Left renal cortex interstitium (tissue), 4 donors: ENCODE results near the gene SFXN3. TPM values are rescaled to one million over a fixed set of nuclear protein-coding genes. Genes with fewer than 3 reads are reported as not detected.
"Not testable (repeated sequence)": the region's sequence is repeated elsewhere in the genome, so short reads cannot be mapped to it uniquely, and the experiment has no call there.

Source experiments
- DNase-seq, 4 donors: peaks; one replicate each; pipeline ENCODE4 v3.0.0-alpha.2; 2013; ENCODE audit warnings: low read depth in 4 of 4, low spot score in 2 of 4, missing footprints in 1 of 4
- polyA plus RNA-seq, 4 donors: library from polyadenylated mRNA; unstranded; fragments of 120-200 nt; gene quantifications; one replicate each; pipeline ENCODE4 v1.2.1, GENCODE V29; 2013; ENCODE audit not compliant: insufficient read length in 4 of 4

SFXN3 gene
- polyA plus RNA-seq, 4 donors: 19.9 to 30.8 (median 25.2) TPM

DNA sequence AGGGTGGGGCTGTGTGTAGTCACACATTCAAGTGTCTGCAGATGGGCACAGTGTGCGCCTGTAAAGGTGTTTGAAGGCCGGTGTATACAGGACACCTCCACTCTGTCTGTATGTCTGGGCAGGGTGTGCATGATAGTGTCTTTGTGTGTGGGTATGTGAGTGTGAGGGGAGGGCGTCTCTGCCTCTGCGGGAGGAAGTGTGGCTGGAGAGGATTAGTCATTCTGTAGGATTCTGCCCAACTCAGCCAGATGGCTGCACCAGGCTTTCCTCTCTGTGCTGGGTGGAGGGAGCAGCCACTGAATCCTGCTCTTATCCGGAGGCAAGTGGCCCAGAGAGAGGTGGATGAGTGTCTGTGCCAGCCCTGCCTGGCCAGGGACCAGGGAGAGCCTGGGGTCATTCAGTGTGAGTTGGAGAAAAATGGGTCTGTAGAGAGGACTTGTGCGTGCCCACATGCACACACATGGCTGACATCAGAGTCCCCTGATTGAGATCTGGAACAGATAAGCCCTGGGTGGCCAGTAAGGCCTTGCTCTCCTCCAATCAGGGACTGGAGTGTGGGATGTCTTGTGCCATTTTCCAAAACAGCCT lies 1.7 kb downstream of the SFXN3 start:
- DNase-seq: no peak

- no peak for DNase-seq
These were observed 2.2 kb downstream of the SFXN3 start for GRCh38 chr10:101033276-101033675.

DNA sequence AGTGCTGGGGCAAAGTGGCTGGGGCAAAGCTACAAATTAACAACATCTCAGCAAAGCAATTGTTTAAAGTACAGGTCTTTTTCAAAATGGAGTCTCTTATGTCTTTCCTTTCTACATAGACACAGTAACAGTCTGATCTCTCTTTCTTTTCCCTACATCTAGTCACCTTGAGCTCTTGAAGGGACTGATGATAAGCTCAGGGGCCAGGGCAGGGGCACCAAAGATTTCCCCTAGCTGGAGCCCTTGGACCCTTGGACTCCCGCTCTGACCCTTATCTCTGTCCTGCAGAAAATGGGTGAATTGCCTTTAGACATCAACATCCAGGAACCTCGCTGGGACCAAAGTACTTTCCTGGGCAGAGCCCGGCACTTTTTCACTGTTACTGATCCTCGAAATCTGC lies 3.4 kb downstream of the SFXN3 start:
- DNase-seq: not testable (repeated sequence)

DNA sequence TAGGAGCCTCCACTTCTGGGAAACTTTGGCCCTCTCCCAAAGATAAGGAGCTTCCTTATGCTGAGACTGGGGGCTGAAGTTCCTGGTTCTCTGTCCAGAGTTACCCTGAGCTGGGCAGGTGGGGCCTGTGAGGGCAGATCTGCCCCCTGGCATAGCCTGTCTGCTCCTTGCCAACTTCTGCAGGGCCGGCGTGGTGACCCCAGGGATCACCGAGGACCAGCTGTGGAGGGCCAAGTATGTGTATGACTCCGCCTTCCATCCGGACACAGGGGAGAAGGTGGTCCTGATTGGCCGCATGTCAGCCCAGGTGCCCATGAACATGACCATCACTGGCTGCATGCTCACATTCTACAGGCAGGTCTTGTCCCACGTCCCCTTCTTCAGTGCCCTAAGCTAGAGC lies 4.3 kb downstream of the SFXN3 start:
- DNase-seq: no peak

DNA sequence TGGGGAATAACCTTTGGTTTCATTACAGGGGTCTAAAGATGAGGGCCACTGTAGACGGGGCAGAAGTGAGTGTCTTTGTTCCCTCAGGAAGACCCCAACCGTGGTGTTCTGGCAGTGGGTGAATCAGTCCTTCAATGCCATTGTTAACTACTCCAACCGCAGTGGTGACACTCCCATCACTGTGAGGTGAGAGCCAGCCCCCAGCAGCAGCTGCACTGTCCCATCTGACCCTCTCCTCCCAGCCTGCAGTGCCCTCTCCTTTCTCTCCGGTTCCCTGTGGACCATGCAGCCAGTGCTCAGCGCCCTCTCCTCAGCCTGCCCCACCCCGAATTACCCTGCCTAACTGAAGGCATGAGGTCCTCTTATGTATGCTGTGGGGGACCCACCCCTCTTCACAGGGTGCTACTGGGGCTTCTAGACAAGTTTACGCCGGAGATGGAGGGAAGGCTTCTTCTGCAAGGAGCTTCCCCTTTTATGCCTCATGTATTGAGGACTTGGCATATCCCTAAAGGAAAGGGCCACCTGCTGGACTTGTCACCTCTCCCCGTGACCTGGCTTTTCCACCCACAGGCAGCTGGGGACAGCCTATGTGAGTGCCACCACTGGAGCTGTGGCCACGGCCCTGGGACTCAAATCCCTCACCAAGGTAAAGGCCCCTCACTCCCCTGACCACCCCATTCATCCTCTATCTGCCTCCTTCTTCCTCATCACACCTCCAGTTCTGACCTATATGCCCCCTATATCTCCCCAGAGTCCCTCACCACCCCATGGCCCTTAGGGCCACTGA lies 5.1 kb downstream of the SFXN3 start:
- DNase-seq: no peak

DNA sequence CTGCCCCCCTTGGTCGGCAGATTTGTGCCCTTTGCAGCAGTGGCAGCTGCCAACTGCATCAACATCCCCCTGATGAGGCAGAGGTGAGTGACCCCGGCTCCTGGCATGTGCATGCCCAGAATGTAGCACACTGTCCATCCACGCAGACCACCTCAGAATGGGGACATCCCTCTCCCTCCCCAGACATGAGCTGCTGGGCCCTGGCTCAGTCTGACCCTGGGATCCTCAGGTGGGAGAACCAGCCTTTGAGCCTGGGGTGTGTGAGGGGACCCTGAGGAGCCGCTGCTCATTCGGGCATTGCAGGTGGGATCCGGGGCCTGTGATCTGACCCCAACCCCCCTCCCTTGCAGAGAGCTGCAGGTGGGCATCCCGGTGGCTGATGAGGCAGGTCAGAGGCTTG lies 5.7 kb downstream of the SFXN3 start:
- DNase-seq: no peak

GRCh38 chr10:101038484-101038883 lies 7.5 kb downstream of the SFXN3 start:
- DNase-seq: no peak

GRCh38 chr10:101040061-101040460 lies 9.0 kb downstream of the SFXN3 start:
- DNase-seq: no peak

- DNase-seq: no peak
These were observed 9.8 kb downstream of the SFXN3 start for GRCh38 chr10:101040851-101041250.

GRCh38 chr10:101041252-101041761 lies 10.3 kb downstream of the SFXN3 start:
- peak in 2 of 4 donors; percentile 75 to 83 for DNase-seq

DNA sequence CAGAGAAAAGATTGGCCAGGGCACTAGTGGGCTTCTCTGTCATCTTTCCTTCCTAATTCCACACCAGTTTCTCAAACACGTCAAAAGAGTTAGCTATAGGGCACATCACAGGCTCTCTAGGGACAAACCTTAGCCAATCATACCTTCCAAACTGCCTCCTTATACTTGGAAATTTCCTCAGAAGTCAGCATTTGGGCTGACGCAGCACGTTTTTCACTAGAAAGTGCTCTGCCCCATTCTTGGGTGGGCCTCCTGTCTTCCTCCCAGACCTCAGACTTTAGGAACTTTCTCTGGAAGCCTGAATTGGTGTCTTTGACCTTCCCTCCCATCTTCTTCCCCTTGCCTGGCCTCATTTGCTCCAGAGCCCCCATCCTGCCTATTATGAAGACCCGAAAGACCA lies 11.1 kb downstream of the SFXN3 start:
- DNase-seq: no peak

DNA sequence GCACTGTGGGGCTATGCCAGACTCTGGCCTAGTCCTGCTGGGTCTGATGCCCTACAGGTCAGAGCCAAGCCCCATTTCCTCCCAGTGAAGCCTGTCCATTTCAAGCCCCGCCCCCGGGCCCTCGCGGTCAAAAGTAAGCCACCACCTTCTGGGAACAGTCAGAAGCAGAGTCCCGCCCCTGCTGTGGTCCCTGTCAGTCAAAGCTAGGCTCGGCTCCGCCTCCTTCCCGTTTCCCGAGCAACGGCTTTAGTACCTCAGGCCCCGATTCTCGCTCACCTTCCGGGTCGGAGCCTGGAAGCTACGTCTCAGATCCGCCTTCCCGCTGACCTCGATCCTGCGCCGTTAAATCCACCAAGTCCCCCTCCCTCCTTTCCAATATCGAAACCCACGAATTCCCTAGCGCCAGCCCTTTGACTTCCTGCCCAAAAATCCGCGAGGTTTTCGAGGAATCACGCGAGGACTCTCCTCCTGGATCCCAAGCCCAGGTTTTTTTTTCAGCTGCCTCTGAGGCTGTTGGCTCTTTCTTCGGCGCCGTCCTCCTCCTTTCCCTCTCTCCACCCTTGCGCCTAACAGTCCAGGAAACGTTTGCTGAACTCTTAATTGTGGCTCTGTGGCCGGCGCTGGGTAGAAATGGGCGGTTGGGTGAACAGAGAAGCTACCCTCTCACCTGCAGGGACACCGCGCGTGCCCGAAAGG lies 11.8 kb downstream of the SFXN3 start:
- DNase-seq: peak in 1 of 4 donors; percentile 93

GRCh38 chr10:101043363-101043707 lies 12.3 kb downstream of the SFXN3 start:
- no peak for DNase-seq

- no peak for DNase-seq
These were observed 13.1 kb downstream of the SFXN3 start for GRCh38 chr10:101044117-101044516.

DNA sequence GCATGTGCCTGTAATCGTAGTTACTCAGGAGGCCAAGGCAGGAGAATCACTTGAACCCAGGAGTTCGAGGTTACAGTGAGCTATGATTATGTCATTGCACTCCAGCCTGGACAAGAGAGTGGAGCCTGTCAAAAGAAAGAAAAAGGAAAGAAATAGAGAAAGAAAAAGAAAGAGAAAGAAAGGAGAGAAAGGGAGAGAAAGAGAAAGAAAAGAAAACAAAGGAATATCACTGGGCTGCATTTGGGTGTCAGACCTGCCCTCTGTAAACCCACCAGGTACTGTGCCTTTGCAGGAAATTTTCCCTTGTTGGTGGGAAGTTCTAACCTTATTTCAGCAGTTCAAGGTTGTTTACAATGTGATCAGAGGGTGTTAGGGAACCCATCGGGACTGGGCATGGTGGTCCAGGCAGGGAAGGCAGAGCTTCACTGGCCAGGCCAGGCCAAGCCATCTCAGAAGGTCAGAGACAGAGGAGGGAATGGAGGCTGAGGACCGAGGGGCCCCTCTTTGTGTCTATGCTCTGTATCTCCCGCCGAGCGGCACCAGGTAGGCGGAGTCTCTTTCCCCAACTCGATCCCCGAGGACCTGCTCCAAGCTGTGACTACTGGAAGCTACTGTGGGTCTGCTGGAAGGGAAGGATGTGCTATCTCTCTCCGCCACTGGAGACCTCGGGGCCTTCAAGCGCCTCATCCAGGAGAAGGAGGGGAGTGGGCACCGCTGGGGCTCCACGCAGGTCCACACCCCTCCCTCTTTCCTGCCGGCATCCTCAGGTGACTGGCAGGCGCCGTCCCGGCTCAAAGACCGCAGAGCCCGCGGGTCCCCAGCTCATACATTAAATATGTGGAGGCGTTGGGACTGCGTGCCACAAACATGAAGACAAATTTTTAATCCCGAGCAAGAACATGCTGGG lies 15.6 kb downstream of the SFXN3 start:
- no peak for DNase-seq

- no peak for DNase-seq
These were observed 16.2 kb downstream of the SFXN3 start for GRCh38 chr10:101047268-101047667.

DNA sequence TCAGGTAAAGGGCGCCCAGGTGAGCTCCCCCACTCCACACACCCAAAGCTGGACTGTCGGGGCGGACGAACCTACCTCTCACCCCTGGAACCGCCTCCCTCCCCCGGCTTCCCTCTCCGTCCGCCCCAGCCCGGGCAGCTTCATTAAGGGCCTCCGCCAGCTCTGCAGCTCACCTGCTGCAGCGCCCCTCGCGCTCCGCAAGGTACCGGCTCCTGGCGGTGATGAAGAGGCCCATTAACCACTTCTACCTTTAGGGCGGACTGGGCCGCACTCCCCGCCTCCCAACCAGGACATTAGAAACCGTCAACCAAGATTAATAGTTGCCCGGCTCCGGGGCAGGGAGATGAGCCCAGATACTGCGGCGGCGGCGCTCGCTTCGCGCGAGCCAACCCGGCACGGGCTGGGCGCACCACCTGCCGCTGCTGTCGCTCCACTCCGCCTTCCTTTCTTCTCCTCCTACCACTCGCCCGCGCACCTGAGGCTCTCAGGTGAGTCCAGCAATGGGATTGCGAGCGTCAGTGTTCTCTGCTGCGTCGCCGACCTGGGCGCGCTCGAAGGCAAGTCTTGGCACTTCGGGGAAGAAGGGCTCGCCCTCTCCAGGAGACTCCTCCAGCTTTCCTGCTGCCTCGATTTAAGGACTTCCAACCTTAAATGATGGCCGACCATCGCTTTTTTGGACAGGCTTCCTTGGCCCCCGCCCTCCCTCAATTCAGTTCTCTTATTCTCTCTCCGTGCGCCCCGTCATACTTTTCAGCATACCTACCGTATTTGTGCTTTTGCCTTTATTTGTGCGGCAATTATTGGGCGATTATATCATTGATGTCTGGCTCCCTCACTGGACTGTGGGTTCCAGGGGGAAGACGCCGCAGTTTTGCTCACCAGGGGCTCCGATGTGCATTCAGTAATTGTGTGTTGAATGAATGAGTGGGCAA lies 17.2 kb downstream of the SFXN3 start:
- no peak for DNase-seq

DNA sequence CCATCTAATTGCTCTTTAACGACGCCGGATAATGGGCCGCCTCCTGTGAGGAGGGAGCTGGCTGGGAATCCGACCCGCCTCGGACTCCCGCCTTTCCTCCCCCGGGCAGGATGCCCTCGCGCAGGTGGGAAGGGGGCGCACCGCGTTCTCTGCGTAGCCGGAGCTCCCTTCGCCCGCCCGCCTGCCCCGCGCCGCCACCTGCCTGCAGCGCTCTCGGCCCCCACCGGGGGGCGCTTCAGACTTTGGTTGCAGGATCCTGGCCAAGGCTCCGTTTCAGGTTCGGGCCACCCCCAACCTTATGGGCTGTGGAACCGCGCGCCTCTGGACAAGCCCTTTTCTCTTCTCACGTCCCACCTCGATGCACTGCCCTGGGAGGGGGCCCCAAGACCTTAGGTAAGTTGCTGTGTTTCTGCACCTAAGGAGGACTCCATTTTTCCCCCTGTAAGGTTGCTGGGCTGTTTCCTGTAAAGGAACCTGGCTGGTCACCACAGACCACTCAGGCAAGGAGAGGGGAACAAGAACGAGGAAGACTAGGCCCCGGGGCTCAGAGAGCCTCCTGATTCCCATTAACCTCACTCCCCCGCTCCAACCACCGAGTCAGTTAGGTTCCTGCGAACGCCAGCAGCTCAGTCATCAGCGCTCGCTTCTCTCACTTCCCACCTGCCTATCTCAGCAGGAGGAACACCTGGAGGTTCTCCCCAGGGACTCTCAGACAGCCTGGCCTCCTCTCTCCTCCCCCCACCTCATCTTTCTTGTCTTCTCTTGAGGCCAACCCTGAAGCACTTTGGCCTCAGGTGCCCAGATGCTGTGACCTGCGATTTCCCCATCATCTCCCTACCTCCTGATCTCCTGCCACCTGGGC lies 19.4 kb downstream of the SFXN3 start:
- DNase-seq: peak in 1 of 4 donors; percentile 44

GRCh38 chr10:101052285-101052684 lies 21.3 kb downstream of the SFXN3 start:
- DNase-seq: no peak
